ENCODE measurements around the gene SLC49A3. TPM values are rescaled to one million over a fixed set of nuclear protein-coding genes. Genes with fewer than 3 reads are reported as not detected.
A peak's percentile ranks its signal among the peaks of the same experiment; 100 is the strongest.
"Not testable (repeated sequence)": the region's sequence is repeated elsewhere in the genome, so short reads cannot be mapped to it uniquely, and the experiment has no call there.

SLC49A3 gene
- total RNA-seq, 1 experiment from 2014 or later: not detected

GRCh38 chr4:700587-701264, 11.8 kb upstream of the SLC49A3 start:
- no peaks in the 10 kb centered on the region for H3K9me3 ChIP-seq (replicated peaks)

GRCh38 chr4:699816-700580, 11.0 kb upstream of the SLC49A3 start:
- no peak overlapping the region for H3K27ac ChIP-seq
- H3K4me3 ChIP-seq: no peak overlapping the region
- H3K36me3 ChIP-seq: no peaks in the 10 kb centered on the region
- H3K9me3 ChIP-seq (replicated peaks): no peaks in the 10 kb centered on the region
- DNase-seq: no peak
- no peaks in the 10 kb centered on the region for H3K4me1 ChIP-seq
- no peaks in the 10 kb centered on the region for H3K27me3 ChIP-seq

More at GRCh38 chr4:700587-701264, 11.8 kb upstream of the SLC49A3 start:
- no peak for DNase-seq
- Histone ChIP-seq H3K36me3 (no peaks in the 10 kb centered on the region), H3K4me1 (no peaks in the 10 kb centered on the region), H3K27ac (no peak overlapping the region), H3K4me3 (no peak overlapping the region), H3K27me3 (no peaks in the 10 kb centered on the region)

- not testable (repeated sequence) for H3K4me3 ChIP-seq; H3K27ac ChIP-seq; DNase-seq; H3K27me3 ChIP-seq; H3K4me1 ChIP-seq; H3K36me3 ChIP-seq; H3K9me3 ChIP-seq (replicated peaks)
These were observed 5.5 kb upstream of the SLC49A3 start for GRCh38 chr4:694341-694940.

GRCh38 chr4:692771-693554, 4.0 kb upstream of the SLC49A3 start:
- no peaks in the 10 kb centered on the region for H3K4me1 ChIP-seq
- no peak overlapping the region for H3K27ac ChIP-seq
- DNase-seq: no peak
- H3K36me3 ChIP-seq: no peaks in the 10 kb centered on the region
- no peaks in the 10 kb centered on the region for H3K27me3 ChIP-seq
- no peak overlapping the region for H3K4me3 ChIP-seq
- H3K9me3 ChIP-seq (replicated peaks): no peaks in the 10 kb centered on the region

GRCh38 chr4:689723-690122, 772 bp upstream of the SLC49A3 start:
- no peak overlapping the region for H3K4me3 ChIP-seq
- no peak overlapping the region for H3K27ac ChIP-seq
- no peak for DNase-seq

GRCh38 chr4:687971-688853, 739 bp downstream of the SLC49A3 start:
- DNase-seq: no peak
- Histone ChIP-seq H3K4me3 (no peak overlapping the region), H3K4me1 (peaks cover 15% of the 10 kb centered on the region), H3K36me3 (no peaks in the 10 kb centered on the region), H3K27ac (no peak overlapping the region; the same call in 1 of the 2 replicates), H3K9me3 (replicated peaks) (no peaks in the 10 kb centered on the region), H3K27me3 (no peaks in the 10 kb centered on the region)

More at GRCh38 chr4:689723-690122, 772 bp upstream of the SLC49A3 start:
- Histone ChIP-seq H3K36me3 (no peaks in the 10 kb centered on the region), H3K4me1 (peaks cover 15% of the 10 kb centered on the region), H3K27me3 (no peaks in the 10 kb centered on the region), H3K9me3 (replicated peaks) (no peaks in the 10 kb centered on the region)

- H3K4me3 ChIP-seq: no peak overlapping the region
- H3K4me1 ChIP-seq: peaks cover 15% of the 10 kb centered on the region
These were observed 1.6 kb downstream of the SLC49A3 start for GRCh38 chr4:687048-687970.

GRCh38 chr4:686413-687040, 2.4 kb downstream of the SLC49A3 start:
- Histone ChIP-seq H3K27me3 (no peaks in the 10 kb centered on the region), H3K9me3 (replicated peaks) (no peaks in the 10 kb centered on the region), H3K4me3 (no peak overlapping the region), H3K4me1 (peaks cover 15% of the 10 kb centered on the region), H3K36me3 (no peaks in the 10 kb centered on the region), H3K27ac (peak overlapping the region; percentile 46)
- DNase-seq: no peak

More at GRCh38 chr4:687048-687970, 1.6 kb downstream of the SLC49A3 start:
- no peaks in the 10 kb centered on the region for H3K36me3 ChIP-seq
- no peaks in the 10 kb centered on the region for H3K9me3 ChIP-seq (replicated peaks)
- peak overlapping the region; percentile 46 for H3K27ac ChIP-seq
- DNase-seq: peak; percentile 70 to 81
- H3K27me3 ChIP-seq: no peaks in the 10 kb centered on the region

- DNase-seq: no peak
- H3K4me1 ChIP-seq: peaks cover 15% of the 10 kb centered on the region
- H3K9me3 ChIP-seq (replicated peaks): no peaks in the 10 kb centered on the region
- H3K27ac ChIP-seq: no peak overlapping the region
- no peak overlapping the region for H3K4me3 ChIP-seq
- no peaks in the 10 kb centered on the region for H3K36me3 ChIP-seq
- H3K27me3 ChIP-seq: no peaks in the 10 kb centered on the region
These were observed 3.1 kb downstream of the SLC49A3 start for GRCh38 chr4:685679-686412.

- DNase-seq: no peak
- no peak overlapping the region; the same call in 1 of the 2 replicates for H3K27ac ChIP-seq
- peaks cover 15% of the 10 kb centered on the region for H3K4me1 ChIP-seq
- no peaks in the 10 kb centered on the region for H3K36me3 ChIP-seq
- no peaks in the 10 kb centered on the region for H3K27me3 ChIP-seq
- no peak overlapping the region for H3K4me3 ChIP-seq
- no peaks in the 10 kb centered on the region for H3K9me3 ChIP-seq (replicated peaks)
These were observed 4.2 kb downstream of the SLC49A3 start for GRCh38 chr4:684623-685327.

GRCh38 chr4:683982-684622, 4.8 kb downstream of the SLC49A3 start:
- H3K27ac ChIP-seq: peak overlapping the region; percentile 8; the same call in 1 of the 2 replicates
- H3K36me3 ChIP-seq: no peaks in the 10 kb centered on the region
- H3K27me3 ChIP-seq: no peaks in the 10 kb centered on the region
- H3K4me1 ChIP-seq: peaks cover 15% of the 10 kb centered on the region
- DNase-seq: peak; percentile 85 to 89
- H3K4me3 ChIP-seq: peak overlapping the region; percentile 37
- H3K9me3 ChIP-seq (replicated peaks): no peaks in the 10 kb centered on the region
